Naive B cell (primary cell): Measurements from ENCODE around the gene C1orf216. TPM values are rescaled to one million over a fixed set of nuclear protein-coding genes. Genes with fewer than 3 reads are reported as not detected.
"Not testable (repeated sequence)": the region's sequence is repeated elsewhere in the genome, so short reads cannot be mapped to it uniquely, and the experiment has no call there.

Experiments
- ATAC-seq, 2 donors: fragments of 150-1000 bp; cut with Tn5 transposase; 2 replicates each; pipeline ENCODE4 v1.10.0; 2021; ENCODE audit warnings: low read depth in 2 of 2, mild to moderate bottlenecking in 2 of 2, moderate library complexity in 2 of 2
- DNase-seq: peaks from one replicate; pipeline ENCODE4 v3.0.0; 2022
- H3K27ac Mint-ChIP-seq, 6 donors: one replicate each; pipeline ENCODE4 v1.8.0; 2020 to 2022; ENCODE audit warnings: mild to moderate bottlenecking in 6 of 6, mixed read lengths in 6 of 6, moderate library complexity in 5 of 6, inconsistent platforms in 2 of 6
- H3K27me3 Mint-ChIP-seq, 3 donors: one replicate each; pipeline ENCODE4 v1.8.0; 2021 to 2022; ENCODE audit warnings: mixed read lengths in 3 of 3, mild to moderate bottlenecking in 1 of 3
- H3K36me3 Mint-ChIP-seq, 2 donors: one replicate each; pipeline ENCODE4 v1.8.0; 2020 to 2022; ENCODE audit warnings: mixed read lengths in 2 of 2, inconsistent platforms in 1 of 2, mild to moderate bottlenecking in 1 of 2
- H3K4me1 Mint-ChIP-seq, 3 donors: one replicate each; pipeline ENCODE4 v1.8.0; 2020 to 2022; ENCODE audit warnings: mixed read lengths in 3 of 3, inconsistent platforms in 1 of 3, mild to moderate bottlenecking in 1 of 3, moderate library complexity in 1 of 3
- H3K4me3 Mint-ChIP-seq, 8 donors: one replicate each; pipeline ENCODE4 v1.8.0; 2020 to 2022; ENCODE audit warnings: mild to moderate bottlenecking in 8 of 8, mixed read lengths in 8 of 8, moderate library complexity in 8 of 8, inconsistent platforms in 2 of 8
- H3K9me3 Mint-ChIP-seq, 7 donors: one replicate each; pipeline ENCODE4 v1.8.0; 2020 to 2022; ENCODE audit warnings: mixed read lengths in 7 of 7, mild to moderate bottlenecking in 5 of 7, inconsistent platforms in 2 of 7, moderate library complexity in 1 of 7
- polyA plus RNA-seq, 6 donors: library from polyadenylated mRNA; unstranded; fragments of 300-500 nt; fragmentation: Illumina TruSeq; gene quantifications; one replicate each; pipeline ENCODE4 v1.2.3, GENCODE V29; 2021; ENCODE audit warnings: low read depth in 6 of 6

Gene C1orf216
- polyA plus RNA-seq, 6 donors from 2014 or later = 0.73 to 3.9 (median 1.3) TPM

DNA sequence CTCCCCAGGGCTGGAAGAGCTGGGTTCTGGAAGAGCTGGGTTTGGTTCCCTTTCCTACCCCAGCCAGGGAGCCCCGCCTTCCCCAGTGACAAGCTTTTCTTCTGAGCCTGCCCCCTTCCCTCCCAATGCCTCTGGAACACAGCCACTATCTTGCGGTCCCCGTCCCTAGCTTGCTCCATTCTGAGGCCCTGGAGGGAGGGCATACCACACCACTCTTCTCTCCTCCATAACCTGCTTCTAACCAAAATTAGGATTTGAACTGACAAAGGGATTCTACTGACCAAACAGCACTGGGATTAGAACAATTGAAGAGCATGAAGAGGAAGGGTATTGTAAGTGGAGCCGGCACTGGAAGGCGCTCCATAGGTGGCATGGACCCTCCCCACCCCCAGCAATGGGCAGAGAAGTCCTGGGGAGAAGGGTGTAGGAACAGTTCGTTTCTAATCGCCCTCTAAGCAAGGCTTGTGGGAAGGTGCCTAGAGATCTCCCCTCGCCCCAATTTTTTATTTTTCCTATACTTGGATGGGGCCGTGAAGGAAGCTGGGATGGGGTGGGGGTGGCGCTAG, 690 bp downstream of the C1orf216 start:
- peaks cover 20 to 28% (median 25%) of the 10 kb centered on the region in 3 donors for H3K4me1 Mint-ChIP-seq
- peak overlapping the region; percentile 78 to 98 (median 88) for H3K4me3 Mint-ChIP-seq
- peaks cover 0 to 2% (median 0%) of the 10 kb centered on the region in 7 donors for H3K9me3 Mint-ChIP-seq
- H3K36me3 Mint-ChIP-seq = no peaks in the 10 kb centered on the region
- DNase-seq (no peak), ATAC-seq (no peak)
- no peak overlapping the region for H3K27ac Mint-ChIP-seq
- peaks cover 0 to 16% (median 10%) of the 10 kb centered on the region in 3 donors for H3K27me3 Mint-ChIP-seq

DNA sequence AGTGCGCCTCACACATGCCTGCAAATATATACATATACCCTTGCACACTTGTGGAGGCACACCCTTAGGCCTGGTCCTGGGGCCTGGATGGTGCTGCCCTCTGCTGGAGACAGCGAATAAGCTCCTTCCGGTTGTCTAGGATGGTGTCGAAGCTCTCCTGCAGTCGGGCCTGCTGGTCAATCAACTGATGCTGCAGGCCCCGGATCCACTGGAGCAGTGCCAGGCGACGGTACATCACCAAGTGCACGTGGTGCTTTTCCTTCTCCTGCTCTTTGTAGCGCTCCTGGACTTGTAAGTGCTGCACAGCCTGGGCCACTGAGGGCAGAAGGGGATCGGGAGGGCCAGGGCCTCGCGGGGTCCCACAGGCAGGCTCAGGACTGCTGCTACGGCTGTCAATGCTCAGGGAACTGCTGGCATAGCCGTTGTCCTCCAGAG, 3.1 kb downstream of the C1orf216 start:
- no peaks in the 10 kb centered on the region for H3K36me3 Mint-ChIP-seq
- peaks cover 2 to 22% (median 10%) of the 10 kb centered on the region in 3 donors for H3K27me3 Mint-ChIP-seq
- peaks cover 0 to 2% (median 0%) of the 10 kb centered on the region in 7 donors for H3K9me3 Mint-ChIP-seq
- H3K4me1 Mint-ChIP-seq = peaks cover 20 to 28% (median 25%) of the 10 kb centered on the region in 3 donors
- peak; percentile 73 to 74 for ATAC-seq
- peak overlapping the region in 1 of 8 donors; percentile 28 for H3K4me3 Mint-ChIP-seq
- H3K27ac Mint-ChIP-seq = no peak overlapping the region
- DNase-seq = peak; percentile 55

DNA sequence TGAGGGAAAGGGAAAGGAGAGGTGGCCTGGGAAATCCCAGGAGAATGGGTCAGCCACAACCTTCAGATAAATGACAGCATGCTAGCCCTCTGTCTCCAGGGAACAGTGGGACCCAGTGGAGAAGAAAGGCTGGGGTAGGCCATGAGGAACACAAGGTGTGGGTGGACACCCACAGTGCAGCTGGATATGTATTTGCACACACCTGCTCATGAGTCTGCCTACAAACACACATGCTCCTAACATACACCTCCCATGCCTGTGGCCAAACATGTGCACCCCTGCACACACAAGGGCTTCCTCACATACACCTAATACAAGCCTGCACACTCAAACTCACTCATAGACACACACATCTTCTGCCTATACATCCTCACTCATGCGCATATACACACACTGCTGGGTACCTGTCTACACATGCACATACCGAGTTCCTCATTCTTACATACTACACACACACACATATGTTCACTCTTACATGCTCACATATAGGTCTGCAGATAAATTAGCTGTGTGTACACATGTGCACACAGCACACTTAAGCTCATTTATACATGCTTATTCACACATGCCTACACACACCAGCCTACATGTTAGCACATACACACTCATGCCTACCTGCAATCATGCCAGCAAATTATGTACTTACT, 3.6 kb downstream of the C1orf216 start:
- no peak for DNase-seq
- no peak overlapping the region for H3K4me3 Mint-ChIP-seq
- peaks cover 0 to 2% (median 0%) of the 10 kb centered on the region in 7 donors for H3K9me3 Mint-ChIP-seq
- ATAC-seq = no peak
- peaks cover 5 to 24% (median 10%) of the 10 kb centered on the region in 3 donors for H3K27me3 Mint-ChIP-seq
- H3K36me3 Mint-ChIP-seq = no peaks in the 10 kb centered on the region
- no peak overlapping the region for H3K27ac Mint-ChIP-seq
- peaks cover 20 to 28% (median 25%) of the 10 kb centered on the region in 3 donors for H3K4me1 Mint-ChIP-seq

DNA sequence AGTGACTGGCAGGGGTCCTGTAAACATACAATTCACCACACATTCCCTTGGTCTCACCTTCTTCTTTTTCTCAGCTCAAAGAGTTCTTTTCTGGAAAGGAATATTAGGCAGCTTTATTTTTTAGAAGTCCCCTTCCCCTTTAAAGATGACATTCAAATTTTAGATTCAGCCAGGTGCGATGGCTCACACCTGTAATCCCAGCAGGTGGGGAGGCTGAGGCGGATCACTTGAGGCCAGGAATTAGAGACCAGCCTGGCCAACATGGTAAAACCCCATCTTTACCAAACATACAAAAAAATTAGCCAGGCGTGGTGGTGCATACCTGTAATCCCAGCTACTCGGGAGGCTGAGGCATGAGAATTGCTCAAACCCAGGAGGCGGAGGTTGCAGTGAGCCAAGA, 7.6 kb downstream of the C1orf216 start:
- H3K4me1 Mint-ChIP-seq = peaks cover 17 to 28% (median 27%) of the 10 kb centered on the region in 3 donors
- not testable (repeated sequence) for H3K9me3 Mint-ChIP-seq, H3K27ac Mint-ChIP-seq, H3K4me3 Mint-ChIP-seq, ATAC-seq, DNase-seq, H3K36me3 Mint-ChIP-seq
- H3K27me3 Mint-ChIP-seq = peaks cover 31 to 45% (median 33%) of the 10 kb centered on the region in 3 donors

DNA sequence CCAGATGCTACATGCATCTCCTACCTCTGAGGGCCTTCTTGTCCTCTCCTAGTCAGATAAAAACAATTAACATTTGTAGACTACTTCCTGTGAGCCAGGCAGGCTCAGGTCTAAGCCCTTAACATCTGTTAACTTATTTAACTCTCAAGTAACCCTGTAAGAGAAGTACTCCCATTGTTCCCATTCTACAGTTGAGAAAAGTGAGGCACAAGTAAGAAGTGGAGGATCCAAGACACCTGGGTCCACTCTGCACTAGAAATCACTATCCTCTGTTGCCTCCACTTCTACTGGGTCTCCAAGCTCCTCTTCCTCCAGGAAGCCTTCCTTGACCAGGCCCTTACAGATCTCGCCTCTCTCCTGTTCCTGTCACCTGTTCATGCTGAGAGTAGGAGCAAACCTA, 9.7 kb downstream of the C1orf216 start:
- H3K9me3 Mint-ChIP-seq = no peaks in the 10 kb centered on the region
- peak overlapping the region in 7 of 8 donors; percentile 16 to 82 (median 73) for H3K4me3 Mint-ChIP-seq
- no peak for ATAC-seq
- peaks cover 48 to 56% (median 51%) of the 10 kb centered on the region in 3 donors for H3K27me3 Mint-ChIP-seq
- DNase-seq = no peak
- H3K27ac Mint-ChIP-seq = peak overlapping the region in 2 of 6 donors; percentile 39 to 76
- H3K36me3 Mint-ChIP-seq = no peaks in the 10 kb centered on the region
- H3K4me1 Mint-ChIP-seq = peaks cover 10 to 20% (median 19%) of the 10 kb centered on the region in 3 donors

DNA sequence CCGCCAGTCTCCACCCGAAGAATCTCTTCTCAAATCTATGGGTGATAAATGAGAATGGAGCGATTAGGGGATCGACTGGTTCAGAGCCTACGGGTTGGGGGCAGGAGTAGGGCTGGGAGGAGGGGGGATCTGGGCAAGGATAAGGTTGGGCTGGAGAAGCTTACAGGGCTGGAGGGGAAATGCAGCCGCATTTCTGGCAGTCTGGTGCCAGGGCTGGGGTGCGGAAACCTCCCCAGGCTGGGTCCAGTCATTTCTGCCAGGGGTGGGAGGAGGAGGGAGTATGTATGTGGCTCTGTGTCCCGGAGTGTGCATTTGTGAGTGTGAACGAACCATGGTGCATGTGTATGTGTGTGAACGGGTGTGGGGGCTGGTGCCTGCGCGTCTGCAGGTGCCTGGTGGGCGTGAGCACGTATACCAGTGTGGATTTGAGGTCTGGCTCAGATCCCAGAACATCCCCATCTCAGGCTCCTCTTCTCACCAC, 10.2 kb downstream of the C1orf216 start:
- DNase-seq = no peak
- Mint-ChIP-seq H3K4me1 (peaks cover 10 to 20% (median 19%) of the 10 kb centered on the region in 3 donors), H3K36me3 (no peaks in the 10 kb centered on the region), H3K27me3 (peaks cover 48 to 57% (median 51%) of the 10 kb centered on the region in 3 donors), H3K9me3 (no peaks in the 10 kb centered on the region), H3K27ac (peak overlapping the region in 1 of 6 donors; percentile 76), H3K4me3 (peak overlapping the region in 7 of 8 donors; percentile 16 to 82 (median 73))
- ATAC-seq = peak in 1 of 2 donors; percentile 11

DNA sequence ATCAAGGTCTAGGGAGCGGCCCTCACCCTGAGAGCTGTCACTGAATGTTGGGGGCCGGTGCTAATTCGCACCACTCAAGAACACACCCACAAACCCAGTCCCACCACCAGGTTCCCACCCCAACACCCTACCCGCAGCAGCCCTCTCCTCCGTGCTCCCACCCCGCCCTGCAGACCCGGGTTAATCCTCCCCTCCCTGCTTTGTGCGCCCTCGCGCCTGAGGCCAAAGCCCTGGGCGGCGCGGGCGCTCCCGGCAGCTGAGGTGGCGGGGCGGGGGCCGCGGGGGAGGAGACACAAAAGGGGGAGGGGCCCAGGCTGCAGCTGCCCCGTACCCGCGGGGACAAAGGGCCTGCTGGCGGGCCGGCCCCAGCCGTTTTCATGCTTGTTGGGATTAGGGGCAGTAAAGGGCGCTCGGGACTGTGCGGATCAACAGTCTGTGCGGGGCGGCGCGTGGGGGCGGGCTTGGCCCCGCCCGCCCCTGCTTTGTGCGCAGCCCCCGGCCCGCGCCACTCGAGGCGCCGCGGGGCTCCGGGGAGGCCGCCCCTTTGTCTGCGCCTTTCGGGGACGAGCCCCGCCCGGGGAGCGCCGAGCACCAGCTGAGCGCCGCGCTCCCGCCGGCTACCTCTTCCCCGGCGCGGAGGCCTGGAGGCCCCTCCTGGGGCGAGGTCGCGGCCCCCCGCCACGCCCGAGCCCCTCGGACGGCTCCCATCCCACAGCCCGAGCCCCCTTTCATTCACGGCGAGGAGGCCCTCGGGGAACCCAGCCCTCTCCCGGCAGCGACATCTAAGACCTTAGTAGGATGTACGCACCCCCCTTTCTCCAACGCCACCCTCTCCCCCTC, 10.9 kb downstream of the C1orf216 start:
- Mint-ChIP-seq H3K4me1 (peaks cover 10 to 20% (median 19%) of the 10 kb centered on the region in 3 donors), H3K27ac (no peak overlapping the region), H3K4me3 (peak overlapping the region; percentile 72 to 88 (median 84)), H3K36me3 (no peaks in the 10 kb centered on the region), H3K9me3 (no peaks in the 10 kb centered on the region), H3K27me3 (peaks cover 53 to 59% (median 54%) of the 10 kb centered on the region in 3 donors)
- no peak for DNase-seq
- ATAC-seq = peak; percentile 47 to 54

DNA sequence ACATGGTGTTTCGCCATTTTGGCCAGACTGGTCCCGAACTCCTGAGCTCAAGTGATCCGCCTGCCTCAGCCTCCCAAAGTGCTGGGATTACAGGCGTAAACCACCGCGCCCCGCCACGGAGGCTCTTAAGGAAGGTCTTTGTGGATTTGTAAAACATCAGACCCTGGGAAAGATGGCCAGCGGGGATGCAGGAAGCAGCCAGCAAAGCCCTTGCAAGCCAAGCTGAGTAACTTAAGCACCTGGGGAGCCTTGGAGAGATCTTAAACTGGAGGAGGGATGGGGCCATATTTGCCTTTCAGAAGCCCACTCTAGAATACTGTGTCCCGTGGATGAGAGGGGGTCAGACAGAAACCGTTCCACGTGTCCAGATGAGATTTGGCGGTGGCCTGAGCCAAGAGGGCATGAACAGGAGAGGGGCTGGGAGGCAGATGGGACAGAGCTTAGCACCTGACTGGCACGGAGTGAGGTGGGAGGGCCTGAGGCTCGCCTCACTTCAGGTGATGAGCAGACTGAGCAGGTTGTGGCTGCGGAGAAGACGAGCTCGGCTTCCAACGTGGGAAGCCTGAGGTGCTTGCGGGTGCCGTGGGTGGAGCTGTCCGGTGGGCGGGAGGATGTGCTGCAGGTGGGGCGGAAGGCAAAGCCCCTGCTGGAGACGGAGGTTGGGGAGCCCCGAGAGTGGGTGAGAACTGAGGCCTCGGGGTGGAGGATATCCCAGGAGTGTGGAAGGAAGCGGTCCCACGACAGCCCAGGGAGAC, 11.7 kb downstream of the C1orf216 start:
- ATAC-seq (peak; percentile 32 to 38), DNase-seq (no peak)
- Mint-ChIP-seq H3K9me3 (no peaks in the 10 kb centered on the region), H3K27me3 (peaks cover 61 to 64% (median 62%) of the 10 kb centered on the region in 3 donors), H3K4me3 (peak overlapping the region; percentile 71 to 88 (median 87)), H3K27ac (peak overlapping the region in 2 of 6 donors; percentile 22 to 66), H3K4me1 (peaks cover 10 to 20% (median 19%) of the 10 kb centered on the region in 3 donors), H3K36me3 (no peaks in the 10 kb centered on the region)

DNA sequence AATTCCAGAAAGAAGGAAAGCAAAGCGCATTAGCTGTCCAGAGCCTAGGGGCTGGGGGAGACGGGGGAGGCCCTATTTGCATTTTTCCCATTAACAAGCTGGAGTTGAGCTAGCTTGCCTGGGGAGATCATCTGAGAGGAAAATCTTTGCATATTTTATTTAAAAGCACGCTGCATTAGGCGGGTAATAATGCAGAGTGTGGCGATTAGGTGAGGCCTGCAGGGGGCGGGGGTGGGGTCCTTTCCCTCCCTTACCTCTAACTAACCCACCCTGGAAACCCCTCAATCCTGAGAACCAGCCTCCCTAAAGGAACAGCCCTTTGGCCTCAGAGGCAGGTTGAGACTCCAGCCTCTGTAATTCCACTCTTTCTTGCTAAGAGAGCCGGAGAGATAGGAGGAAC, 16.2 kb downstream of the C1orf216 start:
- Mint-ChIP-seq H3K27ac (no peak overlapping the region), H3K4me1 (peaks cover 7 to 9% (median 8%) of the 10 kb centered on the region in 3 donors), H3K27me3 (peaks cover 65 to 81% (median 70%) of the 10 kb centered on the region in 3 donors), H3K9me3 (peaks cover 0 to 9% (median 0%) of the 10 kb centered on the region in 7 donors), H3K4me3 (no peak overlapping the region), H3K36me3 (no peaks in the 10 kb centered on the region)
- DNase-seq = no peak
- ATAC-seq = no peak

DNA sequence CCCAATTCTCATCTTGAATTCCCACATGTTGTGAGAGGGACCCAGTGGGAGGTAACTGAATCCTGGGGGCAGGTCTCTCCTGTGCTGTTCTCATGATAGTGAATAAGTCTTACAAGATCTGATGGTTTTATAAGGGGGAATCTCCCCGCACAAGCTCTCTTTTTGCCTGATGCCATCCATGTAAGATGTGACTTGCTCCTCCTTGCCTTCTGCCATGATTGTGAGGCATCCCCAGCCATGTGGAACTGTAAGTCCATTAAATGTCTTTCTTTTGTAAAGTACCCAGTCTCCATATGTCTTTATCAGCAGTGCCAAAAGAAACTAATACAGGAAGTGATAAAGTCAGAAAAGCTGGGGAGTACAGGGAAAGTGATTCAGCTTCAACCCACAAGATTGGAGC, 19.5 kb downstream of the C1orf216 start:
- not testable (repeated sequence) for H3K4me1 Mint-ChIP-seq, ATAC-seq, H3K4me3 Mint-ChIP-seq, H3K9me3 Mint-ChIP-seq, DNase-seq, H3K36me3 Mint-ChIP-seq
- Mint-ChIP-seq H3K27ac (peak overlapping the region in 1 of 6 donors; percentile 48), H3K27me3 (peaks cover 40 to 67% (median 59%) of the 10 kb centered on the region in 3 donors)

DNA sequence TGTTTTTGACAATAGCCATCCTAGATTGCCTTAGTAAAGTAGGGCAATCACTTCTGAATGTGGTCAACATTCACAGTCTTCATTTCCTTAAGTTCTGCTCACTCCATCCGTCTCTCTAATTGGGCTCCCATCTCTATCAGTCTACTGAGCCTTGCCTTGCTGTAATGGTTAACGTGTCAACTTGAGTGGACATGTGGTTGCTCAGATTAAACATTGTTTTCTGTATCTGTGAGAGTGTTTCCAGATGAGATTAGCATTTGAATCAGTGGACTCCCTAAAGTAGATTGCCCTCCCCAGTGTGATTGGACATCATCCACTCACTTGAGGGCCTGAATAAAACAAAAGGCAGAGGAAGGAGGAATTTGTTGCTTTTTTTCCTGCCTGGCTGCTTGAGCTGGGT, 26.4 kb downstream of the C1orf216 start:
- DNase-seq (no peak), ATAC-seq (no peak)
- H3K4me3 Mint-ChIP-seq = no peak overlapping the region
- H3K36me3 Mint-ChIP-seq = no peaks in the 10 kb centered on the region
- H3K27me3 Mint-ChIP-seq = peaks cover 19 to 55% (median 48%) of the 10 kb centered on the region in 3 donors
- H3K4me1 Mint-ChIP-seq = no peaks in the 10 kb centered on the region
- peaks cover 0 to 5% (median 0%) of the 10 kb centered on the region in 7 donors for H3K9me3 Mint-ChIP-seq
- no peak overlapping the region for H3K27ac Mint-ChIP-seq

DNA sequence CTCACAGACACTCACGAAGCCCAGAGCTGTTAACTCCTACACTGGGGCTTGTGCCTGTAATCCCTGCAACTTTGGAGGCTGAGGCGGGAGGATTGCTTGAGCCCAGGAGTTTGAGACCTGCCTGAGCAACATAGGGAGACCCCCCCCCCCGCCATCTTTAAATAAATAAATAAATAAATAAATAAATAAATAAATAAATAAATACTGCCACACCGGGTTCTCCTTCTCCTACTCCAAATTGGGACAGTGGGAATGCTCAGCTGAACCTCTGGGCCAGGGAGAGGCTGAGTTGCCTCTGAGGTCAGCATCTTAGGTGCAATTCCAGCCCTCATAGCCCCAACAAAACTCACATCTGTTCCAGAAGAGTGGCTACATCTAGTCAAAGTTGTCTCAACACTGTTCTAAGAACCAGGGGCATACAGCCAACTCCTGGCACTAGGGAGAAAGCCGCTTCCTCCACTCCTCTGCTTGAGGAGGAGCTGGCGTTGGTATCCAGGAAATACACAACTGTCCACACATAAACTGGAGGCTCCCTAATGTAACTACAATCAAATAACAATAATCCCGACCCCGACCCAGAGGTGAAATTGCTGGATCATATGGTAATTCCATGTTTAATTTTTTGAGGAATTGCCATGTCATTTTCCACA, 27.0 kb downstream of the C1orf216 start:
- Mint-ChIP-seq H3K27ac (no peak overlapping the region), H3K4me1 (no peaks in the 10 kb centered on the region), H3K4me3 (no peak overlapping the region), H3K36me3 (no peaks in the 10 kb centered on the region), H3K9me3 (peaks cover 0 to 5% (median 0%) of the 10 kb centered on the region in 7 donors), H3K27me3 (peaks cover 19 to 61% (median 48%) of the 10 kb centered on the region in 3 donors)
- DNase-seq (no peak), ATAC-seq (no peak)
